Stomach (tissue), 9 donors: ENCODE data around the gene TKFC. TPM values are rescaled to one million over a fixed set of nuclear protein-coding genes. Genes with fewer than 3 reads are reported as not detected.

Source experiments
- DNase-seq, 2 donors: peaks; one replicate each; pipeline versions ENCODE4 v3.0.0 to v3.0.0-alpha.2; 2013 to 2019
- H3K27ac ChIP-seq, 5 donors: fragments of 200-600 bp in 4 of 5; sonication (generic) in 4 of 5; one replicate each; pipeline ENCODE4 v1.5.1; 2013 to 2019; ENCODE audit warnings: mild to moderate bottlenecking in 1 of 5, moderate library complexity in 1 of 5
- H3K27me3 ChIP-seq, 3 donors: fragments of 200-600 bp; sonication (generic); one replicate each; pipeline ENCODE4 v1.5.1; 2017 to 2019; ENCODE audit warnings: mixed run types in 1 of 3
- H3K36me3 ChIP-seq, 4 donors: fragments of 200-600 bp; sonication (generic); 1 replicate in 3 of 4; 2 replicates in 1 of 4; pipeline ENCODE4 v1.5.1; 2016 to 2019
- H3K4me1 ChIP-seq, 4 donors: fragments of 200-600 bp; sonication (generic); one replicate each; pipeline ENCODE4 v1.5.1; 2016 to 2019
- H3K4me3 ChIP-seq, 4 donors: fragments of 200-600 bp; sonication (generic) in 3 of 4; one replicate each; pipeline ENCODE4 v1.5.1; 2016 to 2019; ENCODE audit warnings: mild to moderate bottlenecking in 1 of 4
- H3K9me3 ChIP-seq, 4 donors: fragments of 200-600 bp; sonication (generic); one replicate each; pipeline ENCODE4 v1.5.1; 2016 to 2019
- EP300 ChIP-seq: sonication (generic); formaldehyde crosslinking; IDR thresholded peaks from one replicate; pipeline ENCODE4 v1.6.1; 2017; ENCODE audit warnings: antibody characterized with exemption
- POLR2A ChIP-seq, 4 donors: fragments of 450-650 bp; IDR thresholded peaks; one replicate each; pipeline ENCODE4 v1.6.1; 2016; ENCODE audit warnings: antibody characterized with exemption in 4 of 4, control low read depth in 2 of 4, mild to moderate bottlenecking in 1 of 4, moderate library complexity in 1 of 4
- POLR2AphosphoS5 ChIP-seq, 3 donors: sonication (generic); formaldehyde crosslinking; IDR thresholded peaks; one replicate each; pipeline ENCODE4 v1.6.1; 2016; ENCODE audit warnings: antibody characterized with exemption in 3 of 3
- WGBS, 5 donors: extraction: QIAGEN DNeasy Blood & Tissue Kit in 3 of 5; methylation state at CpG; one replicate each; pipeline versions ENCODE4 v1.1.5 to v1.1.7; 2013 to 2018; 5-methylcytosine and 5-hydroxymethylcytosine counted together
- intact Hi-C: fragments of 100-400 bp; cut with DNase I; formaldehyde crosslinking; loops from one replicate; pipeline ENCODE4 v1.15.1; 2023; ENCODE audit warnings: low total_unique reads
- polyA plus RNA-seq, 3 donors: library from polyadenylated mRNA; stranded (reverse); fragments of 200-250 nt; gene quantifications; one replicate each; pipeline ENCODE4 v1.2.3, GENCODE V29; 2013
- total RNA-seq, 5 donors: library from RNA; depleted of rRNA; stranded (reverse); fragments of >200 nt; gene quantifications; one replicate each; pipeline versions ENCODE4 v1.1.0 to v1.2.3, GENCODE V29; 2014 to 2016
- TF ChIP-seq, protein P1 (sequence below), 7 experiments: fragments of 450-650 bp in 4 of 7; fragments of 200-600 bp in 3 of 7; sonication (generic) in 3 of 7; IDR thresholded peaks; one replicate each; pipeline ENCODE4 v1.5.1; 2016 to 2019; ENCODE audit warnings: antibody characterized with exemption in 7 of 7, control low read depth in 2 of 7, mild to moderate bottlenecking in 1 of 7
- donor health status: healthy with polysubstance abuse.
- donor health status: Bipolar disorder and iron deficiency.
- donor health status: healthy.

TKFC gene
- total and polyA plus RNA-seq, 8 donors, result 20.6 to 136 (median 42.1) TPM

DNA sequence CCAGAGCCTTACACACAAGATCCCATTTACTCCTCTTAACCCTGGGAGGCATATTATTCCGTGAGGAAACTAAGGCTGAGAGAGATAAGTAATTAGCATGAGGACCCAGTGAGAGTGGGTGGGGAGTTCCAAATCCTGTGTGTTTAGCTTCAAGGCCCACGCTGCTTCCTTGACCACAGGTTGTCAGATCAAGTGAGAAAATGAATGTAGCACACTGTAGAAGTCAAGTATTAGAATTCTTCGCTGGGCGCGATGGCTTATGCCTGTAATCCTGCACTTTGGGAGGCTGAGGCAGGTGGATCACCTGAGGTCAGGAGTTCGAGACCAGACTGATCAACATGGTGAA, 24.8 kb downstream of the TKFC start:
- Histone ChIP-seq H3K4me3 (no peak overlapping the region), H3K27me3 (no peaks in the 10 kb centered on the region), H3K36me3 (peaks cover 12 to 34% (median 33%) of the 10 kb centered on the region in 4 donors), H3K4me1 (peaks cover 13 to 43% (median 24%) of the 10 kb centered on the region in 4 donors), H3K9me3 (no peaks in the 10 kb centered on the region), H3K27ac (no peak overlapping the region)
- no peak for DNase-seq
- TF ChIP-seq POLR2AphosphoS5 (IDR thresholded peaks at IDR 0.05) (no peak), POLR2A (IDR thresholded peaks at IDR 0.05) (no peak)
- TF ChIP-seq, protein P1, sequence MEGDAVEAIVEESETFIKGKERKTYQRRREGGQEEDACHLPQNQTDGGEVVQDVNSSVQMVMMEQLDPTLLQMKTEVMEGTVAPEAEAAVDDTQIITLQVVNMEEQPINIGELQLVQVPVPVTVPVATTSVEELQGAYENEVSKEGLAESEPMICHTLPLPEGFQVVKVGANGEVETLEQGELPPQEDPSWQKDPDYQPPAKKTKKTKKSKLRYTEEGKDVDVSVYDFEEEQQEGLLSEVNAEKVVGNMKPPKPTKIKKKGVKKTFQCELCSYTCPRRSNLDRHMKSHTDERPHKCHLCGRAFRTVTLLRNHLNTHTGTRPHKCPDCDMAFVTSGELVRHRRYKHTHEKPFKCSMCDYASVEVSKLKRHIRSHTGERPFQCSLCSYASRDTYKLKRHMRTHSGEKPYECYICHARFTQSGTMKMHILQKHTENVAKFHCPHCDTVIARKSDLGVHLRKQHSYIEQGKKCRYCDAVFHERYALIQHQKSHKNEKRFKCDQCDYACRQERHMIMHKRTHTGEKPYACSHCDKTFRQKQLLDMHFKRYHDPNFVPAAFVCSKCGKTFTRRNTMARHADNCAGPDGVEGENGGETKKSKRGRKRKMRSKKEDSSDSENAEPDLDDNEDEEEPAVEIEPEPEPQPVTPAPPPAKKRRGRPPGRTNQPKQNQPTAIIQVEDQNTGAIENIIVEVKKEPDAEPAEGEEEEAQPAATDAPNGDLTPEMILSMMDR (IDR thresholded peaks at IDR 0.05), result no peak
- intact Hi-C loops, result no loop called here
- WGBS, 5 donors, result 92 to 97% (median 94%) methylated on average over 6 of the region's 6 CpGs

DNA sequence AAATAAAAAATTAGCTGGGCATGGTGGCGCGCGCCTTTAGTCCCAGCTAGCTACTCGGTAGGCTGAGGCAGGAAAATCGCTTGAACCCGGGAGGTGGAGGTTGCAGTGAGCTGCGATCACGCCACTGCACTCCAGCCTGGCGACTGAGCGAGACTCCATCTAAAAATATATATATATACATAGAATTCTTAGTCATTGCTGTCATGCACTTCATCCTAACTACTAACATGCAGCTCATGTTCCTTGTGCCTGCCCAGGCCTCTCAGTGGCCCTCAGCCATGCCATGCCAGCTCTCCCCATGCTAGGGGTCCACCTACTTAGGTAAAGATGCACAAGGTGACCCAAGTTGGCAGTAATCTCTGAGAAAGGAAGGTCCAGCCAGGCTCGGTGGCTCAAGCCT, 25.5 kb downstream of the TKFC start:
- H3K9me3 ChIP-seq, result no peaks in the 10 kb centered on the region
- H3K36me3 ChIP-seq, result peaks cover 5 to 27% (median 26%) of the 10 kb centered on the region in 4 donors
- H3K27ac ChIP-seq, result no peak overlapping the region
- no peak for DNase-seq
- H3K27me3 ChIP-seq, result no peaks in the 10 kb centered on the region
- WGBS, 5 donors, result 96 to 97% (median 97%) methylated on average over 10 to 11 of the region's 11 CpGs
- intact Hi-C loops, result no loop called here
- no peak overlapping the region for H3K4me3 ChIP-seq
- TF ChIP-seq, protein P1 (IDR thresholded peaks at IDR 0.05), result no peak
- TF ChIP-seq POLR2A (IDR thresholded peaks at IDR 0.05) (no peak), POLR2AphosphoS5 (IDR thresholded peaks at IDR 0.05) (no peak), EP300 (no peak)
- peaks cover 20 to 50% (median 30%) of the 10 kb centered on the region in 4 donors for H3K4me1 ChIP-seq

DNA sequence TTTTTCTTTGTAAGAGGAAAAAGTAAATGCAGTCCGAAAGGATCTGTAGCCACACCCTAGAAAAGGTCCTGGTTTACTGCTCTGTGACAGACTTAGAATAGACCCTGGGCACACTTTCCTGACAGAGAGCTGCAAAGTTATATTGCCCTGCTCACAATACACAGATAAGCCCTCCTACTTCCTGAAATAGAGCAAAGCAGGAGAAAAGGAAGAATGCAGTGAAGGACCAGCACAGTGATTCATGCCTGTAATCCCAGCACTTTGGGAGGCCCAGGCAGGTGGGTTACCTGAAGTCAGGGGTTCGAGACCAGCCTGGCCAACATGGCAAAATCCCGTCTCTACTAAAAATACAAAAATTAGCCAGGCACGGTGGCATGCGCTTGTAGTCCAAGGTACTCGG, 26.5 kb downstream of the TKFC start:
- Histone ChIP-seq H3K4me3 (no peak overlapping the region), H3K36me3 (peaks cover 5 to 26% (median 24%) of the 10 kb centered on the region in 4 donors), H3K27ac (peak overlapping the region in 2 of 5 donors; percentile 60 to 99), H3K9me3 (no peaks in the 10 kb centered on the region), H3K27me3 (no peaks in the 10 kb centered on the region), H3K4me1 (peaks cover 21 to 55% (median 33%) of the 10 kb centered on the region in 4 donors)
- peak in 1 of 2 donors; percentile 35 for DNase-seq
- WGBS, 5 donors, result 73 to 85% (median 80%) methylated on average over 6 of the region's 6 CpGs
- TF ChIP-seq POLR2AphosphoS5 (IDR thresholded peaks at IDR 0.05) (no peak), EP300 (no peak), POLR2A (IDR thresholded peaks at IDR 0.05) (no peak)
- TF ChIP-seq, protein P1 (IDR thresholded peaks at IDR 0.05), result no peak
- intact Hi-C loops, result no loop called here

DNA sequence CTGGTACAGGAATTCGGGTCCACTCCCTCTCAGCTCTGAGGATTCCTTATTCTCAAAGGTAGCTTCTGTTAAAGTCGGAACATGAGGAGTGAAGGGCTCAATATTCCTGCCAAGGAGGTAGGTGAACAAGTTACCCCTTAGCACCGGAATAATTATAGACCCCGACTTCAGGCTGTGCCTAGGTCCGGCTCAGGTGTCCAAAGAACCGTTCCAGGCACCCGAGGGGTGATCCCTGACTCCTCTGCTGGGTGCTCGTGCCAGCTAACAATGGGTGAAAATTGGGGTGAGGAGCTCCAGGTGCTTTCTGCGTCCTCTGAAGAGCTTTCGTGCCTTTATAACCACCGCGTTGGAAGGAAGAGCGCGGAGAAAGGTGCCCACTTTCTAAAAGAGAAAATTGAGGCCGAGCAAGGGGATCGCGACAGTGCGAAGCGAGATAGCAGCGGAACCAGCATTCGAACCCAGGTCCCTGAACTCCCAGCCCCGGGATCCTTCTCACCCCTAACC, 28.3 kb downstream of the TKFC start:
- Histone ChIP-seq H3K4me1 (peaks cover 21 to 55% (median 33%) of the 10 kb centered on the region in 4 donors), H3K4me3 (peak overlapping the region; percentile 63 to 80 (median 70)), H3K36me3 (peaks cover 21 to 29% (median 25%) of the 10 kb centered on the region in 4 donors), H3K9me3 (no peaks in the 10 kb centered on the region), H3K27ac (peak overlapping the region; percentile 91 to 99 (median 98)), H3K27me3 (no peaks in the 10 kb centered on the region)
- TF ChIP-seq POLR2AphosphoS5 (IDR thresholded peaks at IDR 0.05) (no peak), POLR2A (IDR thresholded peaks at IDR 0.05) (no peak)
- TF ChIP-seq, protein P1 (IDR thresholded peaks at IDR 0.05), result no peak
- WGBS, 5 donors, result 1 to 4% (median 2%) methylated on average over 13 to 22 of the region's 22 CpGs
- intact Hi-C loops, result no loop called here
- DNase-seq, result no peak
